Kidney glomerular epithelial cell (primary cell): Measurements from ENCODE around the gene CASP2.

Source experiments
- DNase-seq: peaks from one replicate; lab custom pipeline; 2025; lab: John Stamatoyannopoulos, UW

CASP2 gene

GRCh38 chr7:143334244-143334643, 46.1 kb downstream of the CASP2 start:
- no peak for DNase-seq

GRCh38 chr7:143337216-143337615, 49.1 kb downstream of the CASP2 start:
- DNase-seq: no peak

GRCh38 chr7:143341842-143342241, 53.7 kb downstream of the CASP2 start:
- no peak for DNase-seq

GRCh38 chr7:143343596-143343995, 55.4 kb downstream of the CASP2 start:
- DNase-seq: no peak

GRCh38 chr7:143345428-143345900, 57.3 kb downstream of the CASP2 start:
- DNase-seq: peak; percentile 23

- no peak for DNase-seq
These were observed 57.9 kb downstream of the CASP2 start for GRCh38 chr7:143346018-143346417.

GRCh38 chr7:143347950-143348349, 59.8 kb downstream of the CASP2 start:
- no peak for DNase-seq

- DNase-seq: no peak
These were observed 62.9 kb downstream of the CASP2 start for GRCh38 chr7:143351060-143351459.

GRCh38 chr7:143351574-143351973, 63.4 kb downstream of the CASP2 start:
- DNase-seq: no peak

GRCh38 chr7:143352531-143353002, 64.4 kb downstream of the CASP2 start:
- DNase-seq: no peak

GRCh38 chr7:143354376-143354775, 66.2 kb downstream of the CASP2 start:
- DNase-seq: no peak

GRCh38 chr7:143354965-143355364, 66.8 kb downstream of the CASP2 start:
- DNase-seq: no peak

GRCh38 chr7:143355450-143356385, 67.6 kb downstream of the CASP2 start:
- DNase-seq: no peak

- DNase-seq: no peak
These were observed 68.4 kb downstream of the CASP2 start for GRCh38 chr7:143356414-143357050.
